ENCODE measurements around the gene C5orf58.

- TF ChIP-seq ZNF8 (CRISPR knock-in tag; IDR thresholded peaks at IDR 0.05) (no peak), ZC3H10 (CRISPR knock-in tag; IDR thresholded peaks at IDR 0.05) (no peak), ZNF70 (CRISPR knock-in tag; IDR thresholded peaks at IDR 0.05) (no peak), RARB (CRISPR knock-in tag; IDR thresholded peaks at IDR 0.05) (no peak), PATZ1 (CRISPR knock-in tag; IDR thresholded peaks at IDR 0.05; ENCODE audit: borderline replicate concordance) (no peak), TSHZ2 (CRISPR knock-in tag; IDR thresholded peaks at IDR 0.05) (no peak), BACH2 (CRISPR knock-in tag; IDR thresholded peaks at IDR 0.05; ENCODE audit: borderline replicate concordance) (no peak), ZFP30 (CRISPR knock-in tag; IDR thresholded peaks at IDR 0.05) (no peak), PPARA (CRISPR knock-in tag; IDR thresholded peaks at IDR 0.05; ENCODE audit: borderline replicate concordance) (no peak)
These were observed 60.5 kb downstream of the C5orf58 start for GRCh38 chr5:170293273-170293672.
